ENCODE data around the gene SIRPG. TPM values are rescaled to one million over a fixed set of nuclear protein-coding genes. Genes with fewer than 3 reads are reported as not detected.

Gene SIRPG
- total RNA-seq (2022; extraction: Qiagen RNA extraction; ENCODE audit: low read depth), result not detected in 5 replicates

GRCh38 chr20:1657556-1658334, at the start of gene SIRPG:
Gene SIRPG, minus strand, starts transcription at chr20:1657779. Its CDS starts 65 bp downstream, at chr20:1657714.

GRCh38 chr20:1619861-1620444, 37.6 kb downstream of the SIRPG start, which contains the start of gene SIRPB1:
Gene SIRPB1, minus strand, starts transcription at chr20:1620009. Its CDS starts 65 bp downstream, at chr20:1619944.

Other genes with a start within 250 kb of the SIRPG start
- 110 to 150 TPM (median 118 TPM) in 5 replicates for gene NSFL1C, start 190.9 kb downstream of the SIRPG start, total RNA-seq (2022; extraction: Qiagen RNA extraction; ENCODE audit: low read depth)
- gene SIRPB2, start 166.4 kb downstream of the SIRPG start, total RNA-seq (2022; extraction: Qiagen RNA extraction; ENCODE audit: low read depth), result not detected in 5 replicates
- not detected in 5 replicates for gene SIRPD, start 100.1 kb downstream of the SIRPG start, total RNA-seq (2022; extraction: Qiagen RNA extraction; ENCODE audit: low read depth)
- 0.22 to 0.90 TPM (median 0.68 TPM) in 5 replicates for gene SIRPB1, start 37.8 kb downstream of the SIRPG start, total RNA-seq (2022; extraction: Qiagen RNA extraction; ENCODE audit: low read depth)
- 25.2 to 32.2 TPM (median 27.7 TPM) in 5 replicates for gene SIRPA, start 237.6 kb upstream of the SIRPG start, total RNA-seq (2022; extraction: Qiagen RNA extraction; ENCODE audit: low read depth)

All from A549 treated with RU486 at 1 μM for 4 hours (cell line).